ENCODE results near the gene CRACDL.
A peak's percentile ranks its signal among the peaks of the same experiment; 100 is the strongest.

CRACDL gene

GRCh38 chr2:98847853-98848252 is 88.2 kb downstream of the CRACDL start:
- DNase-seq: no peak

DNA sequence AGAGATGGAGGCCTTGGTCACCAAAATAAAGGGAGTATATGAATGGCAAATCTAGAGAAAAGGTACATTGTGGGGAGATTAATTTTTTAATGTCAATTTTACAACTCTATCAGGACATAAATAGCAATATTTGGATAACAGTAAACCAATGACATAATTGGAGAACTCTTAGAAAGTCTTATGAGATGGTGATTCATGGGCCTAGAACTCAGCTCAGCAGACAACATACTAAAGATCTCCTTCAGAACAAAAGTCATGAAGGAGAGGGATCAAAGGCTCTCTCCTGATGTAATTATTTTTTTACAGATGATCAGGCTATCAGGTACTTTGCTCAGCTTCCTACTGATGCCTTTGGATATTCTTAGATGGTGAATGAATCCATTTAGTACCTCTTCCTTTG is 90.0 kb downstream of the CRACDL start:
- DNase-seq: no peak

DNA sequence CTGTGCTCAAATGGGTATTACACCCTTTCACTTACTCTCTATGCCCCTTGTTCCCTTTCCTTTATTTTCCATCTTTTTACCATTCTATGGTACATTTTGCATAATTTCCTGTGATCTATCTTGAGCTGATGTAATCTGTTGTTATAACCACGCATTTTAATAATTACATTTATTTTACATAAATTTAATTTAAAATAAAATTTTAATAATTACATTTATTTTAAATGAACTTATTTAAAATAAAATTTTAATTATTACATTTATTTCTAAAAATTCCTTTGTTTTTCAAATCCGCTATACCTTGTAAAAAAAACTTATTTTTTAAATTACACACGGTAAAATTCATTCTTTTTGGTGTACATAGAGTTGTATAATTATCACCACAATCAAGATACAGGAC is 93.9 kb downstream of the CRACDL start:
- DNase-seq: no peak

DNA sequence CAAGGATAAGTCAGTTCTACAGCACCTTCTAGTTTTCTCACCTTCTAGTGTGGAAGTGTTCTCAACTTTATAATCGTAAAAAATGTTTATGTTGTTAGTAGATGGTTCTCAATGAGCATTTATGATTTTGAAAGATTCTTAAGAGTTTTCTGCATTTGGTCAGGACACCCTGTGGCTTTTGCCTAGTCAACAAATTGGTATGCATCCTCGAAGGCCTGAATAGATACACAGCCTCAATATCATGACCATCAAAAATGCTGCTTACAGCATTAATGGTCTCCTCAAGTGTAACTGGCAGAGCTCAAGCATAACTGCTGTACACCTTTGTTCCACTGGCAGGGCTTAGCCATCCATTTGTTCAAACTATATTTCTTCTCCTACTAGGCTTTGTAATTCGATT is 96.7 kb downstream of the CRACDL start:
- DNase-seq: no peak

DNA sequence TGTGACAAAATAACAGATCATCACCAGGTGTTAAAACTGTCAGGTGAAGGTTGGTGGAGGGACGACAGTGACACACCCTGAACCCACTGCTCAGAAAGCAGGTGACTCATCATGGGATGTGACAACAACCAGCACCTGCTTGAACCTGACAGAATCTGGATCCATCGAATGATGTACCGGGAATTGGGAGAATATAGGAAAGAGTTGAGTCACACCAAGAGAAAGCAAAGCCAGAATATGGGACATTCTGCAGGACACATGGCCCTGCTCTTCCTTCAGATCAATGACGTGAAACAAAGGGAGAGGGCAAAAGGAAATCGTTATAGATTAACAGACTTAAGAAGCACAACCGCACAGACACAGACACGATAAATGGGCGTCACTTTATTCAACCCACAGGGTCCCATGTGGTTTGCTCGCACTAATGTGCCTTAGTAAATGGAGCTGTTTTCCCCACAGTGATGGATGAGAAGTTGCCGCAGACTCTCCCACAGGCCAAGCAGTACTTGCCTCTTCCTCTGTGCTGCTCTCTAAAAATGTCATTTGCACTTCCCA is 100.1 kb downstream of the CRACDL start:
- no peak for DNase-seq

DNA sequence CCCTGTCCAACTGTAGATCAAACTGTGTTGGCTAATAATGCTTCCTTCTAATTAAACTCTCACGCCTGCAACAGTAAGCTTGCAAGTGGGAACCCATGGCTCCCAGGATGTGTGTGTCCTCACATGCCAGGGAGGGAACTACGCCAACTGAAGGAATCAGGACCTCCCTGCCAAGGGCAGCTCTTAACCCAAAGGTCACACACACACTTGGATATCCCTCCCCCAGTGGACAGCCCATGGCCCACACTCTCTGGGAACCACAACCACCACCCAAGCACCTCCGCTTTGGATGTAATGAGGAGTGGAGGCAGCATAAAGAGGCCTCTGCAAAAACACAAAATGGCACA is 102.1 kb downstream of the CRACDL start:
- no peak for DNase-seq

DNA sequence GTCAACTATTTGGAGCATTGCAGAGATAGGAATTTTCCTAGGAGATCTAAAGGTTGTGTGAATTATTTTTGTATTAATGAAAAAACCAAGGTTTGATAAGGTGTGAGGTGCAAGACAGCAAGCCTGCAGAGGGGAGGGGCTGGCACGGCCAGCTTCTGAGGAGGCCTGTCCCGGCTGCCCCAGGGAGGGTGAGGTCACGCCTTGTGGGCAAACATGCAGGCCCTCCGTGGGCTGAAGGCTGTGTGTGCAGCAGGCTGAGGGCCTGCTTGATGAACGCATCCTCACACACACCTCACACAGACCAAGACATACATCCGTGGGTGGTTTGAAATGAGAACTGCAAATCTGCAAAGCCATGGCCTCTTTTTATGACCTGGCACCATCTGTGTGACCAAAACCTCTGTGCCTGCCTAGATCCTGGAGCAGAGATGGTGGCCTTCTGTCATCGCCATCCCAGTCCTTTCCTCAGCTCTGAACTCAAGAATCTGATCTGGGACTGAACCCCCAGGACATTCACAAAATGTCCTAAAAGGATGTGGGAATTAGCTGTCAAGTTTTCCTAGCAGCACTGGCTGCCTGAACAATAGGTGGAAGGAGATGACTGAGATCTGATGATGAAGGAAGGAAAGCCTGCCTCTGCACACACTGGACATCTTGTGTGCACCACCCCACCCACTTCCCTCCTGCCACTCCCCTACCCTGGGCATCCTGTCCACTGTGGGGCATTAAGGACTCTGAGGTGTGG is 102.7 kb downstream of the CRACDL start:
- no peak for DNase-seq

DNA sequence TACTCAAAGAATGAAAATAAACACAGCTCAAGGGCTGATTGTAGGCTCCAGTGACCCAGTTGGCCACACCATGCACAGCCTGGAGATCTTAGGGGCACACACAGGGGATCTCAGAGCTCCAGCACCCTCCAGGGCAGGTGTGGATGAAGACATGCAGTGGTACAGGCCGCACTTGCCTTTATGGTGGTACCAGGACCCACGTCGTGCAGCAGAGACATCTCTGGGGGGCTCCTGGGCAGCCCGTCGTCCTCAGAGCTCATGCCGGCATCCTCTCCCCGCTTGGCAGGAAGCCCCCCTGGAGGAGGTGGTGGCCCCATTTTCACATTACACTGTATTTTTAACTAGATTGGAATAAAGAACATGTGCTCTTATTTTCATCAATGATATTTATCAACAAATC is 103.9 kb downstream of the CRACDL start:
- DNase-seq: no peak

DNA sequence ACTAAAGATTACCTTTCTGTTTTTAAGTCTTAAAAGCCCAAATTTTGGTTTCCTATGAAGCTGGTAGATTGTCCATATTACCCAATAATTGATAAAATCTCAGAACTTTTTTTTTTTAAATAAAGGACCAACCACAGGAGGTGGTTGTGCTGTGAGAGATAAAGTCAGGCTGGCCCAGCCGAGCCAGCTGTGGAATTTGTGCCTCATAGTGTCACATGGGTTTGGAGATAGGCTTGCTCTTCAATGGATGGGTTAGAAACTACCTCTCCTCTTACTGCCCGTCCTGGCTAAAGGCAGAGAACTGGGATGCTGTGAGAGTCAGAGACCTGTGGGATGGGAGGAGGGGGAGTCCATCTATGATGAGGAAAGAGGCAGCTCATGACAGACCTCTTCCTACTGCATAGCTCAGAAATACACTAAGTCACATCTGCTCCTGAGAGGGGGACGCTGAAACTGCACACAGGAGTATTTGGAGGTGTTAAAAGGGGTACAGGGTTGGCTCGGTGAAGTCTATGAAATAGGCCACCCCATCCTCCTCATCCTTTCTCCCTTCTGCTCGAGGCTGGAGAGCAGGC is 105.4 kb downstream of the CRACDL start:
- no peak for DNase-seq

DNA sequence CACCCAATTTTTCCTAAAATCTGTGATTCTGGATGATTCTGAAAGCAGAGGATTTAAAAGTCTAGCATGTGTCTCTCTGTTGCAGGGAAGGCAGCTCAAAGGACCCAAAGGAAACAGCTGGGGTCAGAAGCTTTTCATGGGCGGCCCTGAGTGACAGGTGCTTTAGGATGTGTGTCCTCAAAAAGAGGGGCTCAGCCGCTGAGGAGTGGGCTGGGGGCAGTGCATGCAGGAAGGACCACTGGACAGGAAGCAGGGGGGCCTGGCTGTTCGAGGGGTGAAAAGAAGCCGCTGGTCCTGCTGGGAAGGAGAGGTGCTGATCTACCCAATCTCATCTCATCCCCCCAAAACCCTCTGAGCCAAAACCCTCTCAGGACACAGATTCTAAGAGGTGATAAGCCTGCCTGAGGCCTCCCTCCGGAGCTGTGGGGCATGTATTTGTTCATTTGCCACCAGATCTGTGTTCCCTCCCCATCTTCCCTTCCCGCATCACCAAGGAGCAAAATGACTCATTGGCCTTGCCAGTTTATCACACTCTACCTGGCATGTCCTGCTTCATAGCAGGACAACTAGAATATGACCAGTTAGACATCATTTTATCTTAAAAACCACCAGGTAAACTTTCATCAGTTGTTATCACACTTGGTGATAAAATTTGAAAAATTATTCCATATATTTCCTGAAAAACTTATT is 106.3 kb downstream of the CRACDL start:
- no peak for DNase-seq

DNA sequence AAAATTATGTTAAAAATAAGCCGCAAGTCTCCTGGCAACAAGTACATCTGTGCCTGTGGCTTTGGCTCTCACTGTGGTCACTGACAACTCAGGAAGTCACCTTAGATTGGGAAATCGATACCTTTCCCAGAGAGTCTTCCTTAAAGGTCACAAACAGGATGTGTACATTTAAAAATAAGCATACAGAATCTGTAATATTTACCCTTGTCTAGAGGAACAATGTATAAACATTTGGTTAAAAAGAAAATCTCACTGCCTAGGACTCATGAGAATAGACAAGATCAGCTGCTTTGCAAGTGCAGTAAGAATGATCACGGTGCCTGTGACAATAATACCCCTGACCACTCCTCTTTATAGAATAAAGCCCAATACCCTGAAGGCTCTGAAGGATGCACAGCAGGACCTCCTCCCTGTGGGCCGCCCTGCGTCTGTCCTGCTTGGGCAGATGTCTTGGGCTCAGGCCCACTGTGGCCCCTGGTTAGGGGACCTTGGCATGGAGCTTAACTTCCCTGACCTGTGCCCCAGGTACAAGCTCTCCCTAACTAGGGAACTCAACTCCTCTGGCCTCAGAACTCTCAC is 107.1 kb downstream of the CRACDL start:
- no peak for DNase-seq

DNA sequence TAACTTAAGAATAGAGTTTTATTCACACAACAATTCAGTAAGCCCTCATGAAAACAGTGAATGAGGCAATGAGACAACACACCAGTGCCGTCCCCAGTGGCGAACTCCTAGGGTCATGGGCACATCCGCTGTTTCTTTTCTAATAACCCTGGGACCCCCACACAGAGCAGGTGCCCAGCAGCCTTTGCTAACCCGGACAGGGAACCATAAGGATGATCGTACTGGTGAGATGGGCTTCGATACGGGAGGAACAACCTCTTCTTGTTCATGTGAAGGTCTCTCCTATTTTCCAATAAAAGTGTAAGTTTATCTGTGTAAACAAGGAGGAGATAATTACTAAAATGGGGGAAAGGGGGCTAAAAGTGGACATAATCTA is 107.7 kb downstream of the CRACDL start:
- no peak for DNase-seq

- DNase-seq: no peak
Observed at GRCh38 chr2:98827625-98828368, 108.2 kb downstream of the CRACDL start.

GRCh38 chr2:98826856-98827255 is 109.2 kb downstream of the CRACDL start:
- no peak for DNase-seq

DNA sequence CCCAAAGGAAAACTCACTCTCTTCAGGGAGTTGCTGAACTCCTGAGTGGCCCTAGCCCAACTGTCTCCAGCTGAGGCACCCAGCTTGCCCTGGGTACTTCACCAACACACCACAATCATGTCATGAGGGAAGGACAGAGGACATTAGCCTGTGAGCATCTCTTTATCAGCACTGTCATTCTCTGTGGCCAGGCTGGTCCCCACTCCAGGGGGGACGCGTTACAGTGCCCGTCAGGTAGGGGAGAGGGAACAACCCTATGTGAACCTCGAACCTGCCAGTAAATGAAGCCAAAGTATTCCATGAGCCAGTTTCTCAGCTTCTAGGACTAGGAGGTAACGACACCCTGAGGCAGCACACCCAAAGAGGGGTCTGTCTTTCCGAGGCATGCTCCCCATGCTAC is 110.2 kb downstream of the CRACDL start:
- DNase-seq: no peak

DNA sequence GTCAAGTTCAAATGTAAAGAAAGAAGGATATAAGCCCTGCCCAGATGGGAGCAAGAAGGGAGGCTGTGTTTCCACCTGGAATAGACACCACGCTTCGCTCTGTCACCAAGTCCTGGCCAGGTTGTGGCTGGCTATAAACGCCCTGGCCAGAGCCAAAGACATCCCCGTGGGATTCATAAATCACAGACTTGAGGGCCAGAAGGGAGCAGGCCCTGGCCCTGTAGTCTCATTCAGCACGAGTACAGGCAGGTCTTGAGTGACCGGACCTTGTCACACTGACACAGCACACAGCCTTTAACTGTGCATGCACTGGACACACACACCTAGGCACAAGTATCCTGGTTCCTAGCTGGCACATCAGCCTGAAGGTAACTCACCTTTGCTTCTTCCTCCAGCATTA is 110.6 kb downstream of the CRACDL start:
- DNase-seq: no peak

DNA sequence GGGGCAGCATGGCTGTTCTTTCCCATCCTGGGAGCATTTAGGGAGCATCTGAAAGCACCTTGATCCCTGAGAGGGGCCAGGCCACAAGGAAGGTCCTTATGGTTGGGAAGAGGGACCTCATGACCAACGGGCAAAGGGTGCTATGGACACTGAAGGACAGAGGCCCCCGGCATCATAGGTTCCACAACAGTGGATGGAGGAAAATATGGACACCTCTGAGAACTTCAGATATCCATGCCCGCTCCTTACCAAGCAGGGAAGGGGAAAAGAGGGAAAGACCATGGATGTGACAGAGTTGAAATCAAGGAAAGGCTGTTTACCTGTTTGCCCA is 111.0 kb downstream of the CRACDL start:
- no peak for DNase-seq

GRCh38 chr2:98824256-98825019 is 111.6 kb downstream of the CRACDL start:
- DNase-seq: no peak

GRCh38 chr2:98823196-98824170 is 112.5 kb downstream of the CRACDL start:
- no peak for DNase-seq

- DNase-seq: peak; percentile 33 to 59
Observed at GRCh38 chr2:98822301-98823164, 113.5 kb downstream of the CRACDL start.
